ENCODE measurements around the gene HK1. TPM values are rescaled to one million over a fixed set of nuclear protein-coding genes. Genes with fewer than 3 reads are reported as not detected.
A peak's percentile ranks its signal among the peaks of the same experiment; 100 is the strongest.

The HK1 gene
- total RNA-seq (100 to 1,000 TPM in 1 of 2 donors, 1 to 10 TPM in 1; 9.4 to 166 TPM), polyA plus RNA-seq (1 to 10 TPM; 1.8 to 5.3 TPM)

DNA sequence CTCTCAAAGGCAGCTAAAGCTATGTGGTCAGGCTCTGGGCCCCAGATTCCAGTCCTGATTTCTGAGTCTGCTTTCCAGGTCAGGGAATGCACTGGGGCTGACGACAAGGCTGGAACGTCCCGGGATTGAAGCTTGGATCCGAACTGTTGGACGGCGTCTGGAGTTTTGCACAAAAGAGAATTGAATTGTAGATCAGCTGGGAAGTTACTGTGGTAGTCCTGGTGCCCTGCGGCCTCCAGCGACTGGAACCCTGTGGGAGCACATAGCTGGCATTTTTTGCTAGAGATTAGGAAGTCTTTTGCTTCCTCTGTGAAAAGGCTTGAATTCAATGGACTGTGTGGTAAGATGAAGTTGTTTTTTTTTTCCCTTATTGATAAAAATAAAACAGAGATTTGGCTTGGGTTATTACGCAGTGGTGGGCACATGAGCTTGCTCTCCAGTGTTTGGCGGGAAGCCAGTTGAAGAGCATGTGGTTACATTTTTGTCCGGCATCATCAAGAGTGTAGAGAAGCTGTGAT lies at the start of gene HK1:
TSS of gene HK1 (plus strand) at position 51 of the 518 bp plus-strand sequence.
- no peaks in the 10 kb centered on the region for H3K36me3 ChIP-seq (ENCODE audit: control insufficient read depth in 4 of 4, insufficient read depth in 3 of 4, low read depth in 1 of 4, low read length in 3 of 4)
- no peak for DNase-seq (ENCODE audit: low spot score)
- TF ChIP-seq, protein P1, sequence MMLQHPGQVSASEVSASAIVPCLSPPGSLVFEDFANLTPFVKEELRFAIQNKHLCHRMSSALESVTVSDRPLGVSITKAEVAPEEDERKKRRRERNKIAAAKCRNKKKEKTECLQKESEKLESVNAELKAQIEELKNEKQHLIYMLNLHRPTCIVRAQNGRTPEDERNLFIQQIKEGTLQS (IDR thresholded peaks at IDR 0.05) = no peak
- TF ChIP-seq NR2F2 (IDR thresholded peaks at IDR 0.05) (peak; percentile 13), RXRA (IDR thresholded peaks at IDR 0.05) (no peak), HNF4G (IDR thresholded peaks at IDR 0.05) (no peak), GABPA (IDR thresholded peaks at IDR 0.05 in 1 of 2, conservative IDR thresholded peaks at IDR 0.05 in 1 of 2) (no peak)
- peaks cover 0 to 3% (median 0%) of the 10 kb centered on the region in 4 donors for H3K4me1 ChIP-seq (ENCODE audit: control insufficient read depth in 4 of 4, insufficient read depth in 4 of 4, low read length in 3 of 4)
- H3K4me3 ChIP-seq (ENCODE audit: low read depth in 1 of 3, low read length in 3 of 3) = no peak within 1 kb of the TSS
- no peaks in the 10 kb centered on the region for H3K27me3 ChIP-seq (ENCODE audit: control insufficient read depth in 4 of 4, insufficient read depth in 4 of 4, low read length in 3 of 4)
- no peak within 1 kb of the TSS for H3K27ac ChIP-seq (ENCODE audit: low read depth in 1 of 2, low read length in 2 of 2)
- WGBS = 64% methylated on average over 11 of the region's 11 CpGs
- H3K9me3 ChIP-seq (ENCODE audit: control insufficient read depth in 4 of 4, low read length in 3 of 4) = no peaks in the 10 kb centered on the region
- no peak within 1 kb of the TSS for H3K9ac ChIP-seq (ENCODE audit: low read depth in 1 of 2, low read length in 2 of 2)

- Histone ChIP-seq H3K4me1 (ENCODE audit: control insufficient read depth in 4 of 4, insufficient read depth in 4 of 4, low read length in 3 of 4) (peaks cover 0 to 4% (median 0%) of the 10 kb centered on the region in 4 donors), H3K36me3 (ENCODE audit: control insufficient read depth in 4 of 4, insufficient read depth in 3 of 4, low read depth in 1 of 4, low read length in 3 of 4) (no peaks in the 10 kb centered on the region), H3K9me3 (ENCODE audit: control insufficient read depth in 4 of 4, low read length in 3 of 4) (no peaks in the 10 kb centered on the region), H3K4me3 (ENCODE audit: low read depth in 1 of 3, low read length in 3 of 3) (no peak overlapping the region), H3K9ac (ENCODE audit: low read depth in 1 of 2, low read length in 2 of 2) (no peak overlapping the region), H3K27me3 (ENCODE audit: control insufficient read depth in 4 of 4, insufficient read depth in 4 of 4, low read length in 3 of 4) (no peaks in the 10 kb centered on the region), H3K27ac (ENCODE audit: low read depth in 1 of 2, low read length in 2 of 2) (no peak overlapping the region)
- 67% methylated on average over 8 of the region's 8 CpGs for WGBS
- no peak for DNase-seq (ENCODE audit: low spot score)
- TF ChIP-seq, protein P1 (IDR thresholded peaks at IDR 0.05) = no peak
- TF ChIP-seq NR2F2 (IDR thresholded peaks at IDR 0.05) = no peak
- TF ChIP-seq, protein P2, sequence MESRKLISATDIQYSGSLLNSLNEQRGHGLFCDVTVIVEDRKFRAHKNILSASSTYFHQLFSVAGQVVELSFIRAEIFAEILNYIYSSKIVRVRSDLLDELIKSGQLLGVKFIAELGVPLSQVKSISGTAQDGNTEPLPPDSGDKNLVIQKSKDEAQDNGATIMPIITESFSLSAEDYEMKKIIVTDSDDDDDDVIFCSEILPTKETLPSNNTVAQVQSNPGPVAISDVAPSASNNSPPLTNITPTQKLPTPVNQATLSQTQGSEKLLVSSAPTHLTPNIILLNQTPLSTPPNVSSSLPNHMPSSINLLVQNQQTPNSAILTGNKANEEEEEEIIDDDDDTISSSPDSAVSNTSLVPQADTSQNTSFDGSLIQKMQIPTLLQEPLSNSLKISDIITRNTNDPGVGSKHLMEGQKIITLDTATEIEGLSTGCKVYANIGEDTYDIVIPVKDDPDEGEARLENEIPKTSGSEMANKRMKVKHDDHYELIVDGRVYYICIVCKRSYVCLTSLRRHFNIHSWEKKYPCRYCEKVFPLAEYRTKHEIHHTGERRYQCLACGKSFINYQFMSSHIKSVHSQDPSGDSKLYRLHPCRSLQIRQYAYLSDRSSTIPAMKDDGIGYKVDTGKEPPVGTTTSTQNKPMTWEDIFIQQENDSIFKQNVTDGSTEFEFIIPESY (IDR thresholded peaks at IDR 0.05) = no peak
- no peak for TF ChIP-seq TAF1 (conservative IDR thresholded peaks at IDR 0.05)
- no peak for TF ChIP-seq GABPA (IDR thresholded peaks at IDR 0.05 in 1 of 2, conservative IDR thresholded peaks at IDR 0.05 in 1 of 2)
- TF ChIP-seq CTCF (IDR thresholded peaks at IDR 0.05; ENCODE audit: low read depth, low read length, missing input control) = no peak
- TF ChIP-seq HNF4A (conservative IDR thresholded peaks at IDR 0.05) = no peak
- no peak for TF ChIP-seq EGR1 (IDR thresholded peaks at IDR 0.05; ENCODE audit: low read depth in 2 of 2)
- TF ChIP-seq FOXA1 (IDR thresholded peaks at IDR 0.05) = no peak
These were observed 48.7 kb upstream of the HK1 start for GRCh38 chr10:69229616-69229916.

DNA sequence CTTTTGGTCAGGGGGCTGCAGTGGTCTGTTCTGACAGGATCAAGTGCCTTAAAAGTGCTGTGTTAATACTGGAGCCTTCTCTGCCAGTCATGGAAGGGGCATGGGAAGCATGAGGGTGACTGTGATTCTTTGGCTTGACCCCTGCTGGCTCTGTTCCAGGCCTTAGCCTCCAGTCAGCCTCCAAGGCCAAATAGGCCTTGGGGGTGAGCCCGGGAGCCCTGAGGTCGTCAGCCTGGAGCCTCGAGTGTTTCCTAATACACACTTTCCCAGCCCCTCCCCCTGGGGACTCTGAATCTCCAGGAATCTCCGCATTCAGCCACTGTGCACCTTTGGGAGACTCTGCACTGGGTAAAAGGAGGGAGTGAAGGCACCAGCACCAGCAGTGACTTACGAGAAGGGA lies 48.2 kb upstream of the HK1 start:
- Histone ChIP-seq H3K27ac (ENCODE audit: low read depth in 1 of 2, low read length in 2 of 2) (no peak overlapping the region), H3K4me3 (ENCODE audit: low read depth in 1 of 3, low read length in 3 of 3) (no peak overlapping the region), H3K9ac (ENCODE audit: low read depth in 1 of 2, low read length in 2 of 2) (no peak overlapping the region), H3K27me3 (ENCODE audit: control insufficient read depth in 4 of 4, insufficient read depth in 4 of 4, low read length in 3 of 4) (no peaks in the 10 kb centered on the region), H3K9me3 (ENCODE audit: control insufficient read depth in 4 of 4, low read length in 3 of 4) (no peaks in the 10 kb centered on the region), H3K4me1 (ENCODE audit: control insufficient read depth in 4 of 4, insufficient read depth in 4 of 4, low read length in 3 of 4) (peaks cover 0 to 2% (median 0%) of the 10 kb centered on the region in 4 donors), H3K36me3 (ENCODE audit: control insufficient read depth in 4 of 4, insufficient read depth in 3 of 4, low read depth in 1 of 4, low read length in 3 of 4) (no peaks in the 10 kb centered on the region)
- DNase-seq (ENCODE audit: low spot score) = no peak
- WGBS = 59% methylated on average over 5 of the region's 5 CpGs
- no peak for TF ChIP-seq HNF4A (conservative IDR thresholded peaks at IDR 0.05)
- no peak for TF ChIP-seq RXRA (IDR thresholded peaks at IDR 0.05)
- TF ChIP-seq CTCF (IDR thresholded peaks at IDR 0.05; ENCODE audit: low read depth, low read length, missing input control) = no peak
- no peak for TF ChIP-seq YY1 (IDR thresholded peaks at IDR 0.05)
- TF ChIP-seq, protein P2 (IDR thresholded peaks at IDR 0.05) = no peak
- TF ChIP-seq TAF1 (conservative IDR thresholded peaks at IDR 0.05) = no peak
- TF ChIP-seq, protein P1 (IDR thresholded peaks at IDR 0.05) = no peak
- TF ChIP-seq GABPA (IDR thresholded peaks at IDR 0.05 in 1 of 2, conservative IDR thresholded peaks at IDR 0.05 in 1 of 2) = no peak
- TF ChIP-seq FOXA1 (IDR thresholded peaks at IDR 0.05) = no peak
- no peak for TF ChIP-seq EGR1 (IDR thresholded peaks at IDR 0.05; ENCODE audit: low read depth in 2 of 2)
- TF ChIP-seq, protein P3, sequence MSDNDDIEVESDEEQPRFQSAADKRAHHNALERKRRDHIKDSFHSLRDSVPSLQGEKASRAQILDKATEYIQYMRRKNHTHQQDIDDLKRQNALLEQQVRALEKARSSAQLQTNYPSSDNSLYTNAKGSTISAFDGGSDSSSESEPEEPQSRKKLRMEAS (IDR thresholded peaks at IDR 0.05) = no peak
- TF ChIP-seq RAD21 (IDR thresholded peaks at IDR 0.05) = no peak
- no peak for TF ChIP-seq FOXA2 (IDR thresholded peaks at IDR 0.05)
- TF ChIP-seq NR2F2 (IDR thresholded peaks at IDR 0.05) = no peak

All from liver (tissue), 9 donors.